Lower leg skin (tissue), 4 donors: Measurements from ENCODE around the gene TMEM192. TPM values are rescaled to one million over a fixed set of nuclear protein-coding genes. Genes with fewer than 3 reads are reported as not detected.
"Not testable (repeated sequence)": the region's sequence is repeated elsewhere in the genome, so short reads cannot be mapped to it uniquely, and the experiment has no call there.

Source experiments
- DNase-seq, 2 donors: peaks; one replicate each; pipeline ENCODE4 v3.0.0-alpha.2; 2019; ENCODE audit warnings: low spot score in 2 of 2
- H3K4me3 ChIP-seq: fragments of 200-600 bp; sonication (generic); 2 replicates; pipeline ENCODE4 v1.5.1; 2017; ENCODE audit warnings: mild to moderate bottlenecking, low read depth; ENCODE audit not compliant: poor library complexity, severe bottlenecking
- CTCF ChIP-seq, 3 donors: fragments of 450-650 bp; IDR thresholded peaks; one replicate each; pipeline ENCODE4 v1.5.1; 2016; ENCODE audit warnings: antibody characterized with exemption in 3 of 3, mild to moderate bottlenecking in 3 of 3, moderate library complexity in 2 of 3
- POLR2A ChIP-seq, 2 donors: fragments of 450-650 bp; IDR thresholded peaks; one replicate each; pipeline ENCODE4 v1.6.1; 2016 to 2017; ENCODE audit warnings: antibody characterized with exemption in 2 of 2, mild to moderate bottlenecking in 1 of 2, moderate library complexity in 1 of 2
- WGBS, 2 donors: methylation state at CpG; one replicate each; pipeline ENCODE4 v1.1.5; 2018; 5-methylcytosine and 5-hydroxymethylcytosine counted together
- intact Hi-C: fragments of 100-400 bp; cut with DNase I; formaldehyde crosslinking; loops from one replicate; pipeline ENCODE4 v1.15.0; 2023; ENCODE audit warnings: low total_unique reads
- total RNA-seq, 4 donors: library from RNA; depleted of rRNA; stranded (reverse); fragments of >200 nt; gene quantifications; one replicate each; pipeline ENCODE4 v1.1.0, GENCODE V29; 2016

Gene TMEM192
- total RNA-seq, 4 donors from 2014 or later: 7.0 to 12.6 (median 11.4) TPM

GRCh38 chr4:165106518-165106917 is 6.1 kb downstream of the TMEM192 start:
- WGBS, 2 donors: 83 to 87% methylated on average over 6 of the region's 6 CpGs
- H3K4me3 ChIP-seq: no peak overlapping the region
- intact Hi-C loops: no loop called here
- DNase-seq: peak in 1 of 2 donors; percentile 52
- TF ChIP-seq POLR2A (IDR thresholded peaks at IDR 0.05) (no peak), CTCF (IDR thresholded peaks at IDR 0.05) (no peak)

DNA sequence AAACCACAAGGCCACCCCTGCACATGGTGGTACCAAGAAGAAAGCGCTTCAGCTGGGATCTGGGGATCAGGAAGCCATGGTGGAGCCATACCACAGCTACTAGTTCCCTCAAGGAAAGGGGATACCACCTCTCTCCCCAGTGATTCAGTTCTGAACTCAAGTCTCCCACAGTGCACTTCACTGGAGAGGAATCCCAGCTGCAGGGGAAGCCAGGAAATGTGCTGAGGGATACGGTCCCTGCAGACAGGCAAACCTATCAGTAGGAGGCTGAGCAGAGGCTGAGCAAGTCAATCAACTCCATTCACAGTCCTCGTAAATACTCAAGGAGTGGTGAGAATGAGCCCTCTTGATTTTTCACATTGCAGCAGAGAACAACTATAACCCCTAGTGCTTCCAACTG is 11.0 kb downstream of the TMEM192 start:
- no peak for TF ChIP-seq POLR2A (IDR thresholded peaks at IDR 0.05)
- no peak for TF ChIP-seq CTCF (IDR thresholded peaks at IDR 0.05)

DNA sequence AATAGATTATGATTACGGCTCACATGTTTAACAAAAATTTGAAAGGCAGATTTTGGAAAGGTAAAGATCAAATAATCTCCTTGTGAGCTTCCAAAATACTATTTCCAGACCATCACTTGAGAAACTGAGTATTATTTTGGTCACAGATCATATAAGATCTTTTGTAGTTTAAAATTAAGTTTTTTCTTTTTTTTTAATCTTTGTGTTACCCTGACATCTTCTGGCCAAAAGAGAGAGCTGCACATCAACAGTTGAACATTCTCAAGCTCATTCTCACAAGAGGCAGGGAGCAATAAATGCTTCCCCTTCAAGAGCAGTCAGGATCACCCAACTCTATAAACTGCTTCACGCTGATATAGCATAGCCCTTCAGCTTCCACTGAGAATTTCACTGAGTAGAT is 15.9 kb downstream of the TMEM192 start:
- 71 to 84% methylated on average over 2 of the region's 2 CpGs for WGBS, 2 donors
- intact Hi-C loops: no loop called here
- no peak overlapping the region for H3K4me3 ChIP-seq
- no peak for DNase-seq
- TF ChIP-seq CTCF (IDR thresholded peaks at IDR 0.05): no peak
- no peak for TF ChIP-seq POLR2A (IDR thresholded peaks at IDR 0.05)

More for the DNA sequence above, 11.0 kb downstream of the TMEM192 start:
- WGBS, 2 donors: 85 to 88% methylated on average over 3 of the region's 3 CpGs
- H3K4me3 ChIP-seq: no peak overlapping the region
- intact Hi-C loops: no loop called here
- no peak for DNase-seq

- no peak for TF ChIP-seq CTCF (IDR thresholded peaks at IDR 0.05)
- intact Hi-C loops: no loop called here
- no peak for DNase-seq
- 57 to 58% methylated on average over 1 of the region's 1 CpG for WGBS, 2 donors
- H3K4me3 ChIP-seq: no peak overlapping the region
These were observed 17.4 kb downstream of the TMEM192 start for GRCh38 chr4:165095291-165095690.

GRCh38 chr4:165094873-165095272 is 17.8 kb downstream of the TMEM192 start:
- TF ChIP-seq POLR2A (IDR thresholded peaks at IDR 0.05): no peak
- no peak for TF ChIP-seq CTCF (IDR thresholded peaks at IDR 0.05)
- intact Hi-C loops: no loop called here
- WGBS, 2 donors: 93 to 94% methylated on average over 3 of the region's 3 CpGs
- no peak overlapping the region for H3K4me3 ChIP-seq
- DNase-seq: no peak

- intact Hi-C loops: not testable (repeated sequence)
These were observed 20.5 kb downstream of the TMEM192 start for GRCh38 chr4:165092187-165092586.

More at GRCh38 chr4:165092187-165092586, 20.5 kb downstream of the TMEM192 start:
- 95% methylated on average over 8 of the region's 8 CpGs for WGBS, 2 donors
- not testable (repeated sequence) for DNase-seq, H3K4me3 ChIP-seq
